Erythroblast (primary cell): Measurements from ENCODE around the gene FH.
A peak's percentile ranks its signal among the peaks of the same experiment; 100 is the strongest.

Source experiments
- DNase-seq, 2 experiments: peaks; one replicate each; lab custom pipeline; 2025; lab: John Stamatoyannopoulos, UW
- GATA1 ChIP-seq: IDR thresholded peaks from 2 replicates; pipeline ENCODE4 v1.6.1; 2011; ENCODE audit warnings: low read depth, mild to moderate bottlenecking, control low read depth, low read length, moderate library complexity
- POLR2A ChIP-seq: IDR thresholded peaks from 2 replicates; pipeline ENCODE4 v1.6.1; 2011; ENCODE audit warnings: mild to moderate bottlenecking, low read length

FH gene

GRCh38 chr1:241499910-241500309, 19.6 kb downstream of the FH start:
- DNase-seq: peak; percentile 20 to 37
- TF ChIP-seq GATA1: no peak
- no peak for TF ChIP-seq POLR2A

- TF ChIP-seq GATA1 (no peak), POLR2A (no peak)
- no peak for DNase-seq
Observed at GRCh38 chr1:241495741-241496140, 23.8 kb downstream of the FH start.

GRCh38 chr1:241488739-241489138, 30.8 kb downstream of the FH start:
- TF ChIP-seq GATA1: no peak
- TF ChIP-seq POLR2A: no peak
- DNase-seq: no peak

- DNase-seq: peak; percentile 34 to 46
- TF ChIP-seq POLR2A (no peak), GATA1 (no peak)
Observed at GRCh38 chr1:241485554-241485992, 34.0 kb downstream of the FH start.

GRCh38 chr1:241485145-241485544, 34.4 kb downstream of the FH start:
- TF ChIP-seq POLR2A (no peak), GATA1 (no peak)

GRCh38 chr1:241482761-241483250, 36.7 kb downstream of the FH start:
- peak in 1 of 2 experiments; percentile 6 for DNase-seq
- TF ChIP-seq POLR2A (no peak), GATA1 (no peak)

More at GRCh38 chr1:241485145-241485544, 34.4 kb downstream of the FH start:
- DNase-seq: no peak

- no peak for DNase-seq
- TF ChIP-seq GATA1: no peak
- TF ChIP-seq POLR2A: no peak
Observed at GRCh38 chr1:241479294-241479693, 40.3 kb downstream of the FH start.

- TF ChIP-seq GATA1 (no peak), POLR2A (no peak)
- no peak for DNase-seq
Observed at GRCh38 chr1:241475671-241476070, 43.9 kb downstream of the FH start.

GRCh38 chr1:241473026-241473425, 46.5 kb downstream of the FH start:
- no peak for TF ChIP-seq POLR2A
- no peak for TF ChIP-seq GATA1
- DNase-seq: no peak

- no peak for TF ChIP-seq GATA1
- no peak for TF ChIP-seq POLR2A
- DNase-seq: no peak
Observed at GRCh38 chr1:241470908-241471590, 48.5 kb downstream of the FH start.

GRCh38 chr1:241470361-241470760, 49.2 kb downstream of the FH start:
- no peak for DNase-seq
- TF ChIP-seq POLR2A (no peak), GATA1 (no peak)

- no peak for TF ChIP-seq POLR2A
- TF ChIP-seq GATA1: no peak
- DNase-seq: no peak
Observed at GRCh38 chr1:241465673-241466072, 53.9 kb downstream of the FH start.

- TF ChIP-seq POLR2A: no peak
- TF ChIP-seq GATA1: no peak
- DNase-seq: no peak
Observed at GRCh38 chr1:241464985-241465384, 54.6 kb downstream of the FH start.

- DNase-seq: no peak
- no peak for TF ChIP-seq POLR2A
Observed at GRCh38 chr1:241462391-241462790, 57.2 kb downstream of the FH start.
